Lower lobe of right lung (tissue), 2 donors: ENCODE data around the gene MED10. TPM values are rescaled to one million over a fixed set of nuclear protein-coding genes. Genes with fewer than 3 reads are reported as not detected.

Experiments used
- ATAC-seq, 2 donors: fragments of 200-7000 bp; cut with Tn5 transposase; one replicate each; pipeline ENCODE4 v1.9.1; 2020 to 2022; ENCODE audit warnings: mild to moderate bottlenecking in 2 of 2, moderate library complexity in 2 of 2
- DNase-seq: peaks from one replicate; pipeline ENCODE4 v3.0.0-alpha.2; 2020
- H3K27ac ChIP-seq: fragments of 200-600 bp; one replicate; pipeline ENCODE4 v1.8.0; 2022
- H3K27me3 ChIP-seq: fragments of 200-600 bp; one replicate; pipeline ENCODE4 v1.8.0; 2022; ENCODE audit warnings: low read depth
- H3K36me3 ChIP-seq: fragments of 200-600 bp; one replicate; pipeline ENCODE4 v1.8.0; 2022; ENCODE audit warnings: mild to moderate bottlenecking
- H3K4me1 ChIP-seq: fragments of 200-600 bp; one replicate; pipeline ENCODE4 v1.8.0; 2022
- H3K4me3 ChIP-seq: fragments of 200-600 bp; one replicate; pipeline ENCODE4 v1.8.0; 2022; ENCODE audit warnings: mild to moderate bottlenecking
- H3K9me3 ChIP-seq: fragments of 200-600 bp; one replicate; pipeline ENCODE4 v1.8.0; 2022
- intact Hi-C: fragments of 100-400 bp; cut with DNase I; formaldehyde crosslinking; loops from one replicate; pipeline ENCODE4 v1.11.0; 2022
- total RNA-seq: library from RNA; stranded (reverse); fragmentation: NEBNext Ultra II Directional; extraction: Animal tissue kit (Norgen Biotek cat#: 25700); gene quantifications from one replicate; pipeline ENCODE4 v1.2.1, GENCODE V29; 2021
- TF ChIP-seq, protein P1 (sequence below): fragments of 200-600 bp; IDR thresholded peaks from one replicate; pipeline ENCODE4 v1.8.0; 2022; ENCODE audit warnings: antibody characterized with exemption, mild to moderate bottlenecking
- donor health status: DM: no; HTN: yes; CAD: no; lungs with severe emphysema.

The MED10 gene
- total RNA-seq, 1 donor from 2014 or later: 30.3 TPM

DNA sequence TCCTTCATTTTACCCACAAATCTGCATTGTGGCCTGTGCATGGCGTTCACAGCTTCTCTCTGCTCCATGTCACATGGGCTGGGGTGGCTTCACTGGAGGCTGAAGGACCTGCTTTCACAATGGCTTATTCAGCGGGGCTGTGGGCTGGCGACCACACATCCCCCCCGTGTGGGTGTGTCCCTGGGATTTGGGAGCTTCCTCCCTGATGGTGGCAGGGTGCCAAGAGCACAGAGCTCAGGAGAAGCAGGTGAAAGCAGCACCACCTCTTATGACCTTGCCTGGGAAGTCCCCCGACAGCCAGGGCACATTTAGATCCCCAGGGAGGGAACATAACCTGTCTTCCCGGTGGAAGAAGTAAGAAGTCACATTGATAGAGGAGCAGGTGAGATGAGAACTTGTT lies 5.0 kb upstream of the MED10 start:
- DNase-seq: no peak
- ATAC-seq: no peak
- Histone ChIP-seq H3K27me3 (peaks cover 10% of the 10 kb centered on the region), H3K4me1 (peaks cover 5% of the 10 kb centered on the region), H3K4me3 (no peak overlapping the region), H3K9me3 (no peaks in the 10 kb centered on the region), H3K36me3 (no peaks in the 10 kb centered on the region), H3K27ac (no peak overlapping the region)
- TF ChIP-seq, protein P1, sequence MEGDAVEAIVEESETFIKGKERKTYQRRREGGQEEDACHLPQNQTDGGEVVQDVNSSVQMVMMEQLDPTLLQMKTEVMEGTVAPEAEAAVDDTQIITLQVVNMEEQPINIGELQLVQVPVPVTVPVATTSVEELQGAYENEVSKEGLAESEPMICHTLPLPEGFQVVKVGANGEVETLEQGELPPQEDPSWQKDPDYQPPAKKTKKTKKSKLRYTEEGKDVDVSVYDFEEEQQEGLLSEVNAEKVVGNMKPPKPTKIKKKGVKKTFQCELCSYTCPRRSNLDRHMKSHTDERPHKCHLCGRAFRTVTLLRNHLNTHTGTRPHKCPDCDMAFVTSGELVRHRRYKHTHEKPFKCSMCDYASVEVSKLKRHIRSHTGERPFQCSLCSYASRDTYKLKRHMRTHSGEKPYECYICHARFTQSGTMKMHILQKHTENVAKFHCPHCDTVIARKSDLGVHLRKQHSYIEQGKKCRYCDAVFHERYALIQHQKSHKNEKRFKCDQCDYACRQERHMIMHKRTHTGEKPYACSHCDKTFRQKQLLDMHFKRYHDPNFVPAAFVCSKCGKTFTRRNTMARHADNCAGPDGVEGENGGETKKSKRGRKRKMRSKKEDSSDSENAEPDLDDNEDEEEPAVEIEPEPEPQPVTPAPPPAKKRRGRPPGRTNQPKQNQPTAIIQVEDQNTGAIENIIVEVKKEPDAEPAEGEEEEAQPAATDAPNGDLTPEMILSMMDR: no peak
- intact Hi-C loops: no loop called here

DNA sequence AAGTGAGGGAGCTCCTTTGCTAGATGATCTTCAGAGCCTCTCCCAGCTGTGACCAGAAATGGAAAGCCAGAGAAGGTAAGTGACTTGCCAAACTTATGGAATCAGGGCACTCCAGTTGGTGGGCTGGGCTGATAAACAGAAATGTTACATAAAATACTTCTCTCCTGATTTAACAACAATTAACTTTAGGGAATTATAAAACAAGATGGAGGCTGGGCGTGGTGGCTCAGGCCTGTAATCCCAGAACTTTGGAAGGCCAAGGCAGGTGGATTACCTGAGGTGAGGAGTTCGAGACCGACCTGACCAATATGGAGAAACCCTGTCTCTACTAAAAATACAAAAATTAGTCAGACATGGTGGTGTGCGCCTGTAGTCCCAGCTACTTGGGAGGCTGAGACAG lies 899 bp upstream of the MED10 start:
- TF ChIP-seq, protein P1: no peak
- Histone ChIP-seq H3K9me3 (no peaks in the 10 kb centered on the region), H3K36me3 (peaks cover 25% of the 10 kb centered on the region), H3K27me3 (peaks cover 4% of the 10 kb centered on the region), H3K4me3 (peak overlapping the region; percentile 98), H3K27ac (no peak overlapping the region), H3K4me1 (peaks cover 21% of the 10 kb centered on the region)
- no peak for ATAC-seq
- intact Hi-C loops: no loop called here
- DNase-seq: no peak

DNA sequence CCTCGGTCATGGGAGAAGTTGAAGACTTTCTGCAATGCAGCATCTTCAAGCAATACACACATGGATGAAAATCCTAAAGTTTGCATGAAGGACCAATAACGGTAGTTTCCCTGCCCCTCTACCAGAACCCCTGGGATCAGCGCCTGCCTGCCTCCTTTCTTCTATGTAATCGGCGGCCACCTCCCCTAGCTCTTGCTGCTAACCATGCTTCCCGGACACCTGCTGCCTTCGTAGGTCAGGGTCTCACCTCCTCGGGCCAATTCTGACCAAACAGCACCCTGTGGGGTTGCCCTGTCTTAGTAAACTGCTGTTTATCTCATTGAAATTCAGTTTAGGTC lies 388 bp upstream of the MED10 start:
- Histone ChIP-seq H3K9me3 (no peaks in the 10 kb centered on the region), H3K4me1 (peaks cover 21% of the 10 kb centered on the region), H3K36me3 (peaks cover 30% of the 10 kb centered on the region), H3K27me3 (peaks cover 4% of the 10 kb centered on the region), H3K27ac (peak overlapping the region; percentile 42), H3K4me3 (peak overlapping the region; percentile 98)
- intact Hi-C loops: no loop called here
- DNase-seq: no peak
- peak in 1 of 2 donors; percentile 13 for ATAC-seq
- TF ChIP-seq, protein P1: no peak

DNA sequence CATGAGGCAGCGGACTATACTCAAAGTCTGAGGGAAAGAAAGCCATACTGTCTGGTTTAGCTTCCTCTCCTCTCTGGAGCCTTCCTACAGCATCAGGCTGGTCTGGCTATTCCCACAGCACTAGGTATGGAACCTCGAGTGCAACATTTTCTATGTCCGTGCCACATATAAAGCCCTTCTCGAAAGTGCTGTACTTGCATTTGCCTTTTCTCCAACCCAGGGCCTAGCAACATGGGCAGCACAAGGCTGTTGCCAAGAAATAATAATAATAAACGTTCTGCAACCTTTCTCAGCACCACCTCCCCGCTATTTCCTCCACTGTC lies 804 bp downstream of the MED10 start:
- Histone ChIP-seq H3K27me3 (no peaks in the 10 kb centered on the region), H3K4me3 (peak overlapping the region; percentile 98), H3K27ac (peak overlapping the region; percentile 93), H3K9me3 (no peaks in the 10 kb centered on the region), H3K4me1 (peaks cover 21% of the 10 kb centered on the region), H3K36me3 (peaks cover 42% of the 10 kb centered on the region)
- ATAC-seq (no peak), DNase-seq (no peak)
- TF ChIP-seq, protein P1: no peak
- intact Hi-C loops: no loop called here

DNA sequence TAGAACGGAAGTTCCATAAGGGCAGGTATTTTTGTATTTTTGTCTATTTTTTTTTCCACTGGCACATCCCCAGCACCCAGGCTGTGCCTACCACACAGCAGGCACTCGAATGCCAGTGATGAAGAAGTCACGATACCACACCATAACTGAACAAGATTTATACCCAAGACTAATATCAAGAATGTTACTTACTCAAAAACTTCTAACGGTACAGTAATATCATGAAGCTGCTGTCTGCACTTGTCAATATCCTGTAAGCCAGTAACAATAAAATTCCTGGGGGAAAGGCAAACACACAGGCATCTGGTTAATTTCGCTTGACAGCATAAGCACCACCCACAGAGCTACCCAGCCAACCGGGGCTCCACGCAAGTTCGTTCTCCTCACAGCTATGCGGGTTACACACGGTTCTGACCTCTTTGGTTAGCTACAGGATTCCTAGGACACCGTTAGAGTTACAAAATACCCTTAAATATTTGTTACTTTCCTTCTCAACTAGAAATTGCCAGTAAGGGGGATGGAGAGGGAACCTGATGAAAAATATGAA lies 1.3 kb downstream of the MED10 start:
- Histone ChIP-seq H3K9me3 (no peaks in the 10 kb centered on the region), H3K27ac (peak overlapping the region; percentile 93), H3K27me3 (no peaks in the 10 kb centered on the region), H3K36me3 (peaks cover 47% of the 10 kb centered on the region), H3K4me1 (peaks cover 21% of the 10 kb centered on the region), H3K4me3 (peak overlapping the region; percentile 98)
- DNase-seq (no peak), ATAC-seq (no peak)
- TF ChIP-seq, protein P1: no peak
- intact Hi-C loops: no loop called here
